Heart left ventricle (tissue), 16 donors: ENCODE results near the gene REM2. TPM values are rescaled to one million over a fixed set of nuclear protein-coding genes. Genes with fewer than 3 reads are reported as not detected.

Experiments
- ATAC-seq, 4 donors: fragments of 200-7000 bp; cut with Tn5 transposase; one replicate each; pipeline ENCODE4 v1.9.1; 2020 to 2022; ENCODE audit warnings: moderate library complexity in 4 of 4, mild to moderate bottlenecking in 3 of 4, moderate number of reproducible peaks in 1 of 4
- DNase-seq, 5 donors: peaks; one replicate each; pipeline ENCODE4 v3.0.0-alpha.2; 2020
- H3K27ac ChIP-seq, 12 donors: fragments of 200-600 bp; sonication (generic) in 4 of 12; one replicate each; pipeline versions ENCODE4 v1.5.0 to v1.8.0; 2016 to 2022; ENCODE audit warnings: mild to moderate bottlenecking in 2 of 12
- H3K27me3 ChIP-seq, 9 donors: fragments of 200-600 bp; sonication (generic) in 2 of 9; one replicate each; pipeline versions ENCODE4 v1.5.1 to v1.8.0; 2016 to 2022; ENCODE audit warnings: mild to moderate bottlenecking in 3 of 9
- H3K36me3 ChIP-seq, 9 donors: fragments of 200-600 bp; sonication (generic) in 2 of 9; one replicate each; pipeline versions ENCODE4 v1.5.0 to v1.8.0; 2018 to 2022; ENCODE audit warnings: mild to moderate bottlenecking in 2 of 9
- H3K4me1 ChIP-seq, 12 donors: fragments of 200-600 bp; sonication (generic) in 4 of 12; one replicate each; pipeline versions ENCODE4 v1.5.0 to v1.8.0; 2016 to 2022; ENCODE audit warnings: mild to moderate bottlenecking in 3 of 12
- H3K4me3 ChIP-seq, 12 donors: fragments of 200-600 bp; sonication (generic) in 4 of 12; one replicate each; pipeline versions ENCODE4 v1.5.0 to v1.8.0; 2017 to 2022; ENCODE audit warnings: mild to moderate bottlenecking in 9 of 12, moderate library complexity in 4 of 12
- H3K9me3 ChIP-seq, 12 donors: fragments of 200-600 bp; sonication (generic) in 4 of 12; one replicate each; pipeline versions ENCODE4 v1.5.0 to v1.8.0; 2016 to 2022; ENCODE audit warnings: mild to moderate bottlenecking in 1 of 12
- CTCF ChIP-seq, 12 donors: fragments of 200-600 bp; sonication (generic) in 4 of 12; IDR thresholded peaks; one replicate each; pipeline versions ENCODE4 v1.5.0 to v1.8.0; 2018 to 2022; ENCODE audit warnings: antibody characterized with exemption in 12 of 12, mild to moderate bottlenecking in 5 of 12
- POLR2A ChIP-seq, 2 donors: fragments of 450-650 bp; IDR thresholded peaks; one replicate each; pipeline ENCODE4 v1.6.1; 2017; ENCODE audit warnings: antibody characterized with exemption in 2 of 2, mild to moderate bottlenecking in 2 of 2, moderate library complexity in 2 of 2
- WGBS, 4 donors: extraction: QIAGEN DNeasy Blood & Tissue Kit in 2 of 4; methylation state at CpG; one replicate each; pipeline versions ENCODE4 v1.1.5 to v1.1.7; 2013 to 2018; 5-methylcytosine and 5-hydroxymethylcytosine counted together
- intact Hi-C, 10 donors: fragments of 100-400 bp; cut with DNase I; formaldehyde crosslinking; loops; one replicate each; pipeline versions ENCODE4 v1.11.1 to v1.14.2; 2022
- polyA plus RNA-seq, 2 donors: library from polyadenylated mRNA; stranded (reverse); fragments of 200-250 nt; gene quantifications; one replicate each; pipeline ENCODE4 v1.2.3, GENCODE V29; 2013
- total RNA-seq, 9 donors: library from RNA; depleted of rRNA in 2 of 9; stranded (reverse); fragments of >200 nt in 2 of 9; fragmentation: NEBNext Ultra II Directional in 3 of 9; extraction: Animal tissue kit (Norgen Biotek cat#: 25700) in 3 of 9; gene quantifications; one replicate each; pipeline versions ENCODE4 v1.1.0 to v1.2.4, GENCODE V29; 2016 to 2023
- donor health status: ischemic (EF 13 %, LVEDD 7.1; RV severe dilation, severe dysfunction).
- donor health status: healthy with polysubstance abuse.
- donor health status: DM: no; HTN: yes; CAD: no.
- donor health status: DM: no; HTN: no; CAD: no.
- donor health status: ischemic (EF 25% LVEDD 6.9; RV normal size, moderate dysfunction).
- donor health status: ischemic (EF 25% LVEDD 5.7; RV mildly dilated, moderate dysfunction).
- donor health status: healthy.
- donor health status: DM: yes; HTN: yes; CAD: no.
- donor health status: ischemic (EF 35%, LVEDD 5.7; RV mildly dilated, moderate dysfunction).
- donor health status: nonischemic (EF 11% LVEDD 7.7; RV severe dilation, severe dysfunction).
- donor health status: DM: yes; HTN: yes; CAD: no.
- donor health status: PGD.
- donor health status: ischemic (EF 29% LVEDD 5.4; RV normal size, mild dysfunction).
- donor health status: nonischemic (EF 23%, LVEDD 6.1; RV moderate dilation, normal function).

The REM2 gene
- total and polyA plus RNA-seq, 11 donors: 0.06 to 0.21 TPM; not detected in 9

- no peak for ATAC-seq
- no peaks in the 10 kb centered on the region for H3K9me3 ChIP-seq
- H3K4me1 ChIP-seq: peaks cover 0 to 37% (median 18%) of the 10 kb centered on the region in 12 donors
- H3K36me3 ChIP-seq: peaks cover 0 to 48% (median 40%) of the 10 kb centered on the region in 9 donors
- peak overlapping the region in 9 of 12 donors; percentile 70 to 99 (median 82) for H3K4me3 ChIP-seq
- WGBS, 4 donors: 59 to 80% (median 63%) methylated on average over 6 of the region's 6 CpGs
- no peak for TF ChIP-seq CTCF (IDR thresholded peaks at IDR 0.05)
- no peak for TF ChIP-seq POLR2A (IDR thresholded peaks at IDR 0.05)
- DNase-seq: no peak
- H3K27ac ChIP-seq: peak overlapping the region in 10 of 12 donors; percentile 81 to 98 (median 92)
- no peaks in the 10 kb centered on the region for H3K27me3 ChIP-seq
- intact Hi-C loops: loop anchor here in 1 of 10 donors (10.0 kb wide), 1 partner anchor 76 kb away; the partner anchor contains the start of gene RBM23
Observed at GRCh38 chr14:22839159-22839779, 43.8 kb upstream of the REM2 start.

GRCh38 chr14:22841311-22841710 lies 41.7 kb upstream of the REM2 start:
- H3K4me3 ChIP-seq: no peak overlapping the region
- no peak for DNase-seq
- H3K9me3 ChIP-seq: no peaks in the 10 kb centered on the region
- WGBS, 4 donors: 91 to 96% (median 95%) methylated on average over 7 to 9 of the region's 9 CpGs
- peak overlapping the region in 1 of 12 donors; percentile 38 for H3K27ac ChIP-seq
- TF ChIP-seq POLR2A (IDR thresholded peaks at IDR 0.05): no peak
- no peaks in the 10 kb centered on the region for H3K27me3 ChIP-seq
- intact Hi-C loops: no loop called here
- ATAC-seq: no peak
- H3K4me1 ChIP-seq: peaks cover 0 to 37% (median 20%) of the 10 kb centered on the region in 12 donors
- H3K36me3 ChIP-seq: peaks cover 0 to 62% (median 52%) of the 10 kb centered on the region in 9 donors

- no peak for TF ChIP-seq POLR2A (IDR thresholded peaks at IDR 0.05)
- TF ChIP-seq CTCF (IDR thresholded peaks at IDR 0.05): no peak
- H3K27ac ChIP-seq: peak overlapping the region in 1 of 12 donors; percentile 38
- 93 to 97% (median 94%) methylated on average over 8 of the region's 8 CpGs for WGBS, 4 donors
- ATAC-seq (no peak), DNase-seq (no peak)
- H3K9me3 ChIP-seq: no peaks in the 10 kb centered on the region
- peaks cover 0 to 67% (median 54%) of the 10 kb centered on the region in 9 donors for H3K36me3 ChIP-seq
- intact Hi-C loops: no loop called here
- H3K4me1 ChIP-seq: peaks cover 0 to 42% (median 22%) of the 10 kb centered on the region in 12 donors
- no peaks in the 10 kb centered on the region for H3K27me3 ChIP-seq
- no peak overlapping the region for H3K4me3 ChIP-seq
Observed at GRCh38 chr14:22841769-22842168, 41.3 kb upstream of the REM2 start.

- H3K27ac ChIP-seq: peak overlapping the region in 1 of 12 donors; percentile 38
- H3K4me1 ChIP-seq: peaks cover 0 to 46% (median 26%) of the 10 kb centered on the region in 12 donors
- peaks cover 0 to 69% (median 56%) of the 10 kb centered on the region in 9 donors for H3K36me3 ChIP-seq
- intact Hi-C loops: no loop called here
- H3K27me3 ChIP-seq: no peaks in the 10 kb centered on the region
- WGBS, 4 donors: 89 to 94% (median 91%) methylated on average over 28 of the region's 28 CpGs
- DNase-seq (no peak), ATAC-seq (no peak)
- no peaks in the 10 kb centered on the region for H3K9me3 ChIP-seq
- no peak for TF ChIP-seq CTCF (IDR thresholded peaks at IDR 0.05)
- no peak for TF ChIP-seq POLR2A (IDR thresholded peaks at IDR 0.05)
- H3K4me3 ChIP-seq: no peak overlapping the region
Observed at GRCh38 chr14:22842211-22843122, 40.6 kb upstream of the REM2 start.
